Activated T-cell treated with anti-CD3 and anti-CD28 coated beads, Interleukin-2, amount 50 U/mL, for 4 hours (primary cell): ENCODE measurements around the gene SULT1A1. TPM values are rescaled to one million over a fixed set of nuclear protein-coding genes. Genes with fewer than 3 reads are reported as not detected.
"Not testable (repeated sequence)": the region's sequence is repeated elsewhere in the genome, so short reads cannot be mapped to it uniquely, and the experiment has no call there.

Source experiments
- ATAC-seq, 2 donors: fragments of 200-7000 bp; cut with Tn5 transposase; one replicate each; pipeline ENCODE4 v1.10.0; 2021
- DNase-seq: peaks from one replicate; pipeline ENCODE4 v3.0.0-alpha.2; 2020
- H3K27me3 Mint-ChIP-seq: one replicate; pipeline ENCODE4 v1.8.0; 2021; ENCODE audit warnings: low read depth, mixed read lengths
- H3K36me3 Mint-ChIP-seq: one replicate; pipeline ENCODE4 v1.8.0; 2022; ENCODE audit warnings: mixed read lengths; ENCODE audit not compliant: insufficient read depth
- H3K4me1 Mint-ChIP-seq: one replicate; pipeline ENCODE4 v1.8.0; 2021; ENCODE audit warnings: low read depth, mixed read lengths
- H3K4me3 Mint-ChIP-seq: one replicate; pipeline ENCODE4 v1.8.0; 2021; ENCODE audit warnings: mild to moderate bottlenecking, moderate library complexity, mixed read lengths
- H3K9me3 Mint-ChIP-seq: one replicate; pipeline ENCODE4 v1.8.0; 2021; ENCODE audit warnings: mixed read lengths
- total RNA-seq, 3 donors: library from RNA; stranded (reverse); gene quantifications; one replicate each; pipeline ENCODE4 v1.2.1, GENCODE V29; 2021

The SULT1A1 gene
- total RNA-seq, 3 donors from 2014 or later: 4.8 to 5.5 (median 5.0) TPM

DNA sequence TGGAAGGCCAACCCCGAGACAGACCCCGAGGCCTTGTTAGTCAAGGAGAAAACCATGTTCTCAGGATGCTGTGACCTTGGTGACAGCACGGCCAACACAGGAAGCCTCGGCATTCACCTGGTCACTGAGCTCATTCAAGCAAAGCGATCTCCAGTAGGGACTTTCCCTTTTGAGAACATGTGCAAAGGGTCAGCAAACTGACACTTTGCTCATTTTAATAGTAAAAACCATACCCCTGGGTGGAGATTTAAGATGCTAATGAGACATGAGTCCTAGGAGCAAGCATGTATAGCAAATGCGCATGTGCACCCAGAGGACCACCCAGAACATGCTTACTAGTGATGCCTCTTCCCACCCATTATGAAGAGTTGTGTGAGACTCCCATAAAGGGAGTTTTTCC is 7.3 kb downstream of the SULT1A1 start:
- Mint-ChIP-seq H3K9me3 (no peaks in the 10 kb centered on the region), H3K36me3 (no peaks in the 10 kb centered on the region), H3K27me3 (no peaks in the 10 kb centered on the region), H3K4me3 (no peak overlapping the region), H3K4me1 (no peaks in the 10 kb centered on the region)
- ATAC-seq (no peak), DNase-seq (no peak)

DNA sequence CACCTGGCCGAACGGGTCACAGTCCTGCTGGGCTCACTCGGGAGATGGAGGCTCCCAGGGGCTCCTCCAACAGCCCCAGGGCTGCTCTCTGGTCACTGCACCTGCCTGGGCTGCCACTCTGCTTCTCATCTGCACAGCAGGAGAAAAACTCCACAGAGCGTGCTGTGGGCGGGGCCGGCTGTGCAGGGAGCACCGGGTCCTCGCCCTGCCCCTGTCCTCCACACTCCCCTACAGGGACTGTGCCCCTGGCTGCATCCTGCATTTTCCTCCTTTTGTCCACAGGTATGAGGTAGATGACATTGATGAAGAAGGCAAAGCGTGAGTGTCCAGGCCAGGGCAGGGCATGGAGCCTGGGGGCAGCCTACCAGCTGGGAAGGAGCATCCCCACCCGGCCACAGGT is 7.8 kb downstream of the SULT1A1 start:
- DNase-seq, H3K4me3 Mint-ChIP-seq, H3K36me3 Mint-ChIP-seq, H3K4me1 Mint-ChIP-seq, H3K9me3 Mint-ChIP-seq, ATAC-seq, H3K27me3 Mint-ChIP-seq: not testable (repeated sequence)

DNA sequence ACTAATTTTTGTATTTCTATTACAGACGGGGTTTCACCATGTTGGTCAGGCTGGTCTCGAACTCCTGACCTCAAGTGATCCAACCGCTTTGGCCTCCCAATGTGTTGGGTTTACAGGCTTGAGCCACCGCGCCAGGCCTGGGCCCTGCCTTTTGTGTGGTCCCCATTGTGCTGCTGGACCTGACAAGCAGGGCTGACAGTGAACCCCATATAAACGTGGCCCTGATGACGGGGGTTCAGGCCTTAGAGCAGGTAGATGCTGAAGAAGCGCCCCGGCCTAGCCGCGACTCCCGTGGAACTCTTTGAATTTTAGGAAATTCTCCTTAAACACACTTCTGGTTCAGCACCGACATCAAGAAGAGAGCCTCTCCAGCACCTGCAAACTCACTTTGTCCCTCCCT is 8.3 kb downstream of the SULT1A1 start:
- H3K36me3 Mint-ChIP-seq, H3K27me3 Mint-ChIP-seq, ATAC-seq, H3K9me3 Mint-ChIP-seq, H3K4me3 Mint-ChIP-seq, H3K4me1 Mint-ChIP-seq, DNase-seq: not testable (repeated sequence)

DNA sequence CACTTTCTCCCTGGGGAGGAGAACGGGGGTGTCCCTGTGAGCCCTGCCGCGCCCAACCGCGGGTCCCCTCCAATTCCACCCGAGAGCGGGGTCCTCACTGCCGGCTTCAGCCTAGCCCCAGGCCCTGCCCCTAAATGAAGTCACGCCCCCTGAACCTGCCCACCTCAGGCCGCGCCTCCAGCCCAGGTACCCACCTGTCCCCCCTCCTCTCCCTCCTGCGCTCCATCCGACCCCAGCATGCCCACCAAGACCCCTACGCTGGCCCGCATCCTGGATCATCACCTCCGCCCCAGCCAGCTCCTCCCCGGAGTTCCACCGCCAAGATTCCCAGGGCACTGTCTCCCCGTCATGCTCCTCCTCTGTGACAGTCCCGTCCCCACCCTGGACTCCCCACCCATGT is 8.9 kb downstream of the SULT1A1 start:
- DNase-seq, H3K36me3 Mint-ChIP-seq, H3K4me1 Mint-ChIP-seq, H3K4me3 Mint-ChIP-seq, H3K9me3 Mint-ChIP-seq, H3K27me3 Mint-ChIP-seq, ATAC-seq: not testable (repeated sequence)

DNA sequence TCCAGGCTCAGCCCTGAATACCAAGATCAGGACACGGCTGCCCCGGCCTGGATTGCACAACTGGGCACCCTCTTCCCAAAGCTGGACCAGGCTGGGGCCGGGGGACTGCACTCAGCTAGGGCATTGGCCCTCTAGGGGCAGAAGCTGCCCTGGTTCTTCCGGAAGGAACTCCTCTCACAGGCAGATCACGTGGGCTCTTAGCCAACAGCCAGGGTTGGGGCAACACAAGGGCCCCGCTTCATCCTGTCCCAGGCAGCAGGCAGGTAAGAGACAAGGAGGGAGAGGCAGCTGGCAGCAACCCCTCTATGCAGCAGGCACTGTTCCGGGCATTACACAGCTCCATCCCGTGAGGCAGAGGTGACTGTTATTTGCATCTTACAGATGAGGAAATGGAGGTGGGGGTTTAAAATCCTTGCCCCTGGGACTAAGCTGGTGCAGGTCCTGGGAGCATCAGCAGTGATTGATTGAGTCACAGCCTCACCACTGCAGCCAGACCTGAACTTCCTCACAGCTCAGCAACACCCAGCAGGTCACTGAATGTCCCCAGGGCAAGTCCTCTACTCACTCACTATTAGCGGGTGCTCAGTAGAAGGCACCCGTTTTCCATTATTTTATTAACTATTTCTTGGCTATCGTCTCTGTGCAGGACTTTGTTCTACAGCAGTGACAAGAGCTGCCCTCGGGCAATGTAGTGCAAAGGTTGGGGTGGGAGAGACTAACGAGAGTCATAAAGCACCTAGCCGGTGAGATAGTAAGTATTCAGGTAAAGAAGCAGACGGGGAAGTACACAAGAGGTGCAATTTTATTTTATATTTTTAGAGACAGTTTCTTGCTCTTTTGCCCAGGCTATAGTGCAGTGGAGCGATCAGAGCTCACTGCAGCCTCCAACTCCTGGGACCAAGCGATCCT is 10.2 kb downstream of the SULT1A1 start:
- not testable (repeated sequence) for DNase-seq, H3K9me3 Mint-ChIP-seq, H3K36me3 Mint-ChIP-seq, H3K27me3 Mint-ChIP-seq, H3K4me1 Mint-ChIP-seq, H3K4me3 Mint-ChIP-seq
- ATAC-seq: peak; percentile 84 to 89

DNA sequence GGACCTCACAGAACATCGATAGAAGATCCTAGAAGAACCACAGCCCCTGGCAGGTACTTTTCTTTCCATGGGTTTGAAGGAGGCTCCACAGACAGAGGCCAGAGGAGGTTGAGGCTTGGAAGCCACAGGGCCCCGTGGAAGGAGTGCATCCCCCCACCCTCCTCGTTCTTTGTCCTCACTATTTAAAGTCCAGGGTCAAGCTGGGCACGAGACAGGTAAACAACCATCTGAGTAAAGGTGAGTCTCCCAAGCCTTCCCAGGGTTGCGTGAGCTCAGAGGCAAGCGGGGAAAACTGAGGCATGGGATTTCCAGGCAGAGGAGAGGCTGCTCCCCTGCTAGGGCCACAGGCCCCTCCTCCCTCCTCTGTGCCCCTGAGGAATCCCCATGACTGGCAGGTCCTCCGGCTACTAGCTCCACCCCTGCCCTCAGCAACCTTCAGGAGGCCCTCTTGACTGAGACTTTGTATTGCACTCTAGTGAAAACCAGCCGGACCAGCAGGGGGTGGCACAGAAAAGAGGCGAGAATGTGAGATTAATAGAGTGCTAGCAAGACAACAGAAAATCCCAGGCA is 12.1 kb downstream of the SULT1A1 start:
- no peaks in the 10 kb centered on the region for H3K27me3 Mint-ChIP-seq
- H3K4me3 Mint-ChIP-seq: no peak overlapping the region
- no peaks in the 10 kb centered on the region for H3K36me3 Mint-ChIP-seq
- H3K4me1 Mint-ChIP-seq: no peaks in the 10 kb centered on the region
- H3K9me3 Mint-ChIP-seq: no peaks in the 10 kb centered on the region
- no peak for ATAC-seq
- DNase-seq: no peak

DNA sequence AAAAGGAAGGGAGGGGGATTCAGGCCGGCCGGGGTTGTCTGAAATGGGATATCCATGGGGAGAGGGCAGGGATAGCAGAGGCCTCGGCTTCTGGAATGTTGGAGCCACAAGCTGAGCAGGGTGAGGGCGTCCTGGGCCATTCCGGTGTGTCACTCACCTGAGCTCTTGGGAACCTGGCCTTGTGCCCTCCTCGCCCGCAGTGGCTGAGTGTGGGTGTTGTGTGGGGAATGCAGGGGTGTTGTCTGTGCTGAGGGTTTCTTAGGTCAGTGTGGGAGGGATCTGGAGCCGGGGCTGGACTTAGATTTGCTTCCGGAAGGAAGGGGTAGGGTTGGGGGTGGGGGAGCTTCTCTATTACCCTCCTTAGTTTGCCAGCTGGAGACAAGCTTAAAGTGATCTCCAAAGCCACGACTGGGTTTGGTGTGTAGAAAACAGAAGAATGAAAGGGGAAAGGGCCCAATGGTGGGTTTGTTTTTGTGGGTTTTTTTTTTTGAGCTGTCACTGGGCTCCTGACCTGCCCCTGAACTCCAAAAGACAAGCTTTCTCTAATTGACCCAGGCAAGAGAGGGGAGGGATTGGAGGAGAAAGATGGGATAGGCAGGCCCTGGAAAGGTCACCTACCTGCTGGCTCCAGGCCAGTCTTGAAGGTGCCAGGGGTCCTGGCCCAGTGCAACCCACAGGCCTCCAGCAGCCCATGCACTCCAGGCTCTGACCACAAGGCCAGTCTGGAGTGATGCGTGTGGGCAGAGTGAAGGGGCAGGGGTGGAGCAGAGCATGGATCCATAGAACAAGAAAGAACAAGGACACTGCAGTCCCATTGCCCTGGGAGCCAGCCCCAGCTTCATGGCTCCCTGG is 12.8 kb downstream of the SULT1A1 start, which contains the start of gene SULT1A2:
Gene SULT1A2 (minus strand): TSS at position 211 of the 852 bp plus-strand sequence. CDS start 1,120 bp downstream, outside the sequence.
- no peaks in the 10 kb centered on the region for H3K36me3 Mint-ChIP-seq
- no peaks in the 10 kb centered on the region for H3K9me3 Mint-ChIP-seq
- H3K4me3 Mint-ChIP-seq: no peak within 1 kb of the TSS
- no peak for DNase-seq
- no peak for ATAC-seq
- H3K4me1 Mint-ChIP-seq: no peaks in the 10 kb centered on the region
- no peaks in the 10 kb centered on the region for H3K27me3 Mint-ChIP-seq

DNA sequence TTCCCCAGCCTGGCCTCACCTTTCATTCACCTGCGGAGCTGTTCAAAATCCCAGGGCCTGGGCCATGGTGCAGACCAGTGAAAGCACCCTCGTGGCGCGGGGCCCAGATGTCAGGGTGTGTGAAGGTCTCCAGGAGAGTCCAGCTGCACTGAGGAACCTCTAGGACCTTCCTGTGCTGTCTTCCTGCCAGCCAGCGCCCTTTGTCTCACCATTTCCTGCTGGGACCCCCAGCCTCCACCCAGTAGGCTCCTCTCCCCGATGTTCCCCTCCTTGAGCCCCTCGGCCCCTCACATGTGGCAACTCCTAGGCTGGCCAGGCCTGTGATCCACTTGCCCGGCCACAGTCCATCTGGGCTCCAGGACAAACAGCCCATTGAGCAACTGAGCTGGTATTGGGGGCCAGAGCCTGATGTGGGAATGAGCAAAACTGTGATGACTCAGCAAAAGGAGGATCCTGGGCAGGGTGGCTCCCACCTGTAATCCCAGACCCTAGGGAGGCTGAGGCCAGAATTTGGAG is 13.7 kb downstream of the SULT1A1 start:
- no peaks in the 10 kb centered on the region for H3K4me1 Mint-ChIP-seq
- no peaks in the 10 kb centered on the region for H3K9me3 Mint-ChIP-seq
- H3K27me3 Mint-ChIP-seq: no peaks in the 10 kb centered on the region
- no peak overlapping the region for H3K4me3 Mint-ChIP-seq
- no peak for ATAC-seq
- peaks cover 5% of the 10 kb centered on the region for H3K36me3 Mint-ChIP-seq
- DNase-seq: no peak

DNA sequence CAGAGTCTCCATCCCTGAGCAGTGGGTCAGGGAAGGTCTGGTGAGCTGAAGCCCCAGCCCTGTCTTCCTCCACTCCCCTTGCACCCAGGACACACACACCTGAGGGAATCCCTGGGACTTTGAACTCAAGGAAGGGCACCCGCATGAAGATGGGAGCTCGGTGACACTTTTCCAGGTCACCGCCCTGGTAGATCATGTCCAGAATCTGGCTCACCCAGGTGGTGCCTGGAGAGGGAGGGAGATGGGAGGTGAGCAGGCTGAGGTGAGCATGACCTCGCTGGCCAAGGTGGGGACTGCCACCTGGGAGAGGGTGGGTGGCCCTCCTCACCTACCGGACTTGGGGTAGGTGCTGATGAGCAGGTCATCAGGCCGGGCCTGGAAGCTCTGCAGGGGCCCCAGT is 14.4 kb downstream of the SULT1A1 start:
- not testable (repeated sequence) for H3K4me3 Mint-ChIP-seq, DNase-seq

DNA sequence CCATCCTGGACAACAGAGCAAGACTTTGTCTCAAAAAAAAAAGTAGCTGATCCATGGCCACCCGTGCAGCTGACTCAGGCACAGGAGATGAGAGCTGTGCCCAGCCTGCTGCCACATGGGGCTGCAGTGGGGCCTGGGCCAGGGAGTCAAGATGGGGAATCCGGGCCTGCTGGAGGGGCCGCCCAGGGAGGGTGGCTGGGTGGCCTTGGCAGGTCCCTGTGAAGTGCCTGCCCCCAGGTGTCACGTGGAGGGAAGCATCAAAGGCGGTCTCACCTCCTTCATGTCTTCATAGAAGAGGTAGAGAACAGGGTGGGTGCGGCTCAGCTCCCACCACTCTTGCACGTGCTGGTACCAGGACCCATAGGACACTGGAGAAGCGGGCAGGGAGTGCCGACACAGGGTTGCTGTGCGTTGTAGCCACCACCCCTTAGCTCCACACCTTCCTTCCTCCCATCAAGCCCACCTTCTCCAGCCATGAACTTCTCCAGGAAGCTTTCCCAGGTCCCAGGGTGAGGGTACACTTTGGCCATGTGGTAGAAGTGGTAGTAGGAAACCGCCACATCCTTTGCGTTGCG is 16.8 kb downstream of the SULT1A1 start:
- Mint-ChIP-seq H3K9me3 (no peaks in the 10 kb centered on the region), H3K4me1 (no peaks in the 10 kb centered on the region), H3K36me3 (peaks cover 18% of the 10 kb centered on the region), H3K4me3 (no peak overlapping the region), H3K27me3 (no peaks in the 10 kb centered on the region)
- no peak for ATAC-seq
- DNase-seq: no peak

More for the DNA sequence above, 14.4 kb downstream of the SULT1A1 start:
- peaks cover 12% of the 10 kb centered on the region for H3K36me3 Mint-ChIP-seq
- not testable (repeated sequence) for H3K9me3 Mint-ChIP-seq, ATAC-seq, H3K4me1 Mint-ChIP-seq, H3K27me3 Mint-ChIP-seq

DNA sequence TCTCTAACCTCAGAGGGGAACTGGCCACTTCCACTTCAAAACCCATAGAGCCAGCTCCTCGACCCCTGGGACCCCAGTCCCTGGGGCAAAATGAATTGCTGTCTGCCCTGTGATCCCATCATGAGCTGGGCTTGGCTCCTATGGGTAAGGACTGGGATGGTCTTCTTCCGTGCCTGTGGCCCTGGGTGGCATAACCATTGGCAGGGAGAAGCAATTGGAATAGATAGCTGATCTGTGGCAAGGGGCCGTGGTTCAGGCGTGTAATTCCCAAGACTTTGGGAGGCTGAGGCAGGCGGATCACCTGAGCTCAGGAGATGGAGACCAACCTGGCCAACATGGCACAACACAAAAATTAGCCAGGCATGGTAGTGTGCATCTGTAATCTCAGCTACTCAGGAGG is 17.3 kb downstream of the SULT1A1 start:
- no peaks in the 10 kb centered on the region for H3K9me3 Mint-ChIP-seq
- no peak overlapping the region for H3K4me3 Mint-ChIP-seq
- H3K4me1 Mint-ChIP-seq: no peaks in the 10 kb centered on the region
- no peaks in the 10 kb centered on the region for H3K27me3 Mint-ChIP-seq
- ATAC-seq: no peak
- H3K36me3 Mint-ChIP-seq: peaks cover 18% of the 10 kb centered on the region
- no peak for DNase-seq

DNA sequence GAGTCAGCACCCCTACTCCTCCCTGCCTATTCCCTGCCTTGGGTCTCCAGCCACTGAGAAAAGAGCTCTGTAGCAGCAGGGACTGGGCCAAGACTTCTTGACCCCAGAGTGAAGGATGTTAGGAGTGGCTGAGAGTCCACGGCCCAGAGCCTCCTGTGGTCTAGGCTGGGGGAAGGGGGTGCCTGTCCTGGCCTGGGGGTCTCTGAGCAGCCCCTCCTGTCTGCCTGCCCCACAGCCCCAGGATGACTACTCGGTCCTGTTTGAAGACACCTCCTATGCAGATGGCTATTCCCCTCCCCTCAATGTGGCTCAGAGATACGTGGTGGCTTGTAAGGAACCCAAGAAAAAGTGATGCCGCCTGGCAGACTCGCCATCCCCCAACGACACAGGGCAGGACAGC is 18.5 kb downstream of the SULT1A1 start:
- H3K27me3 Mint-ChIP-seq: no peaks in the 10 kb centered on the region
- H3K4me3 Mint-ChIP-seq: no peak overlapping the region
- ATAC-seq (no peak), DNase-seq (no peak)
- no peaks in the 10 kb centered on the region for H3K4me1 Mint-ChIP-seq
- no peaks in the 10 kb centered on the region for H3K9me3 Mint-ChIP-seq
- H3K36me3 Mint-ChIP-seq: peaks cover 18% of the 10 kb centered on the region

DNA sequence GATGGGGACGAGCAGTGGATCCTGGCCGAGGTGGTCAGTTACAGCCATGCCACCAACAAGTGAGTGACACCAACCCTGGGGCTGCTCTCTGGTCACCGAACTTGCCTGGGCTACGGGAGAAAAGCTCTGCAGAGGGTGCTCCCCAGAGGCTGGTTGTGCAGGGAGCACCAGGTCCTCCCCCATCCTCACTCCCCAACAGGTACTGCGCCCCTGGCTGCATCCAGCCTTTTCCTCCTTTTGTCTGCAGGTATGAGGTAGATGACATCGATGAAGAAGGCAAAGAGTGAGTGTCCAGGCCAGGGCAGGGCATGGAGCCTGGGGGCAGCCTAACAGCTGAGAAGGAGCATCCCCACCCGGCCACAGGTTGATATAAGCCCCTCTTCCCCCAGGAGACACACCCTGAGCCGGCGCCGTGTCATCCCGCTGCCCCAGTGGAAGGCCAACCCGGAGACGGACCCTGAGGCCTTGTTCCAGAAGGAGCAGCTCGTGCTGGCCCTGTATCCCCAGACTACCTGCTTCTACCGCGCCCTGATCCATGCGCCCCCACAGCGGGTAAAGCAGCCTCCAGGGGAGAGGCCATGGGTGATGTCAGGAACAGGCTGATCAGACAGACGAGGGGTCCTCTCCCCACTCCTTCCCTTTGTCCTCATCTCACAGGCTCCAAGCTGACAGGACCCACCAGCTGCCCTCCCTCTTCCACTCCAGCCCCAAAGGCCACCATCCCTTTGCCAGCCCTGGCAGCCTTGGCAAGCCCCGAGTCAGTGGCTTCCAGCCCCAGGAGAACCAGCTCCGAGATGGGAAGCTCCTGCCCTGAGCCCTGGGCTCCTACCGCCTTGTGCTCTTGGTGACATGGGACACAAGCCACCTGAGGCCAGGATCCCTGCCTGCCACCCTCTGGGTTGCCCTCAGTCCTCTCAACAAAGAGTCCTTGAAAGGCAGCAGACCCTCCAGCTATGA is 19.2 kb downstream of the SULT1A1 start:
- Mint-ChIP-seq H3K4me3 (no peak overlapping the region), H3K4me1 (no peaks in the 10 kb centered on the region), H3K9me3 (no peaks in the 10 kb centered on the region), H3K36me3 (peaks cover 21% of the 10 kb centered on the region), H3K27me3 (no peaks in the 10 kb centered on the region)
- DNase-seq (no peak), ATAC-seq (no peak)
